Ramos (cell line): ENCODE results near the gene VSX1.

Experiments
- in situ Hi-C: fragments of 300-500 bp; cut with MboI; formaldehyde crosslinking; loops from one replicate; pipeline ENCODE4 v1.14.3; 2022; ENCODE audit warnings: low sequenced_read_pairs; ENCODE audit not compliant: unreplicated experiment

Gene VSX1

DNA sequence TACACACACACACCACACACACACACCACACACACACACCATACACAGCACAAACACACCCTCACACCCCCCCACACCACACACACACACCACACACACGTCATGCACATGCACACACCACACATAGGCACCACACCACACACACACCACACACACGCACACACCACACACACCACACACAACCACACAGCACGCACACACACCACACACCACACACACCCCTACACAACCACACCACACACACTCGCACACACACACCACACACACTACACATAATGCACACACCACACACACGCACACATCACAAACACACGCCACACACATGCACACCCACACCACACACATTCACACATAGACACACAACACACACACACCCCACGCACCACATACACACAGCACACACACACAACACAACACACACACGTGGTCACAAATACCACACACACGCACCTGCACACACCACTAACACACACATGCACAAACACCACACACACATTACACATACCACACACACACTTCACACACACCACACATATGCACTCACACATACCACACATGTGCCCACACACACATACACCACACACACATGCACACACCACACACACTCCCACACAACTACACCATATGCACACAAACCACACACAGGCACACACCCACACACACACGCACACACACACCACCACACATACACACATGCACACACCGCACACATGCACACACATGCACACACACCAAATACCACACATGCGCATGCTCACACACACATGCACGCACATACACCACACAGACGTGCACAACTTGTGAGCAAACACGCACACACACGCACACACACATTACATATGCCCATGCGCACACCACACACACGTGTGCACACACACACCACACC, 14.6 kb downstream of the VSX1 start:
- in situ Hi-C loops = loop anchor here (10.0 kb wide), 1 partner anchor 327 kb away; the partner anchor contains the start of gene ABHD12

- in situ Hi-C loops = loop anchor here (10.0 kb wide), 1 partner anchor 328 kb away; the partner anchor contains the start of gene ABHD12
These were observed 15.6 kb downstream of the VSX1 start for GRCh38 chr20:25066386-25066785.

DNA sequence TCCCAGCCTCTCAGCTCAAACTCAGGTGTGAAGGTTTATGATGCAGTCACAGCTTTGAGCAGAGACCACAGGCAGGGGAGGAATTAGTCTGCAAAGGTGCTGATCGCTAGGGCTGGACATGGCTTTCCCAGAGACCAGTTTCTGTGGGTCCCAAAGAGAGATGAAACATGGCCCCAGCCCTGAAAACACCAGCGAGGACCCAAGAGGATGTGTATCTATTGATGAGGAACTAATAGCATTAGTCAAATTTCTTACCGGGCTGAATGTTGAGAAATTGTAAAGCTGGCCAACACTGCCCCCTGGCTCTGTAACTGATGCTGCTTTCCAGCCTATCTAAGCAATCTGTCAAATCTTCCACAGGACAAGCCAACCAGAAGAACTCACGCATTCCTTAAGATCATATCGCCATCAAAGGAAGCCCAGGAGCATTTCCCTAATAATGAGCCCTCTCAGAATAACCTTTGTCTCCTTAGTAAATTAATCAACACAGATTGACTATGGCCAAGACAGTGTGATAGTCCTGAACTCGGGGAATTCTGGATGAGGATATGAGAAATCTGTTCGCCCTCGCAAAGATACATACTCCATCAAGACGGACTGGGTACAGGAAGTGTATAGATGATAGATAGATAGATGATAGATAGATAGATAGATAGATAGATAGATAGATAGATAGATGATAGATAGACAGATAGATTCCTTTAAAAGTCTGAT, 16.2 kb downstream of the VSX1 start:
- in situ Hi-C loops = loop anchor here (10.0 kb wide), 1 partner anchor 329 kb away; the partner anchor contains the start of gene ABHD12

DNA sequence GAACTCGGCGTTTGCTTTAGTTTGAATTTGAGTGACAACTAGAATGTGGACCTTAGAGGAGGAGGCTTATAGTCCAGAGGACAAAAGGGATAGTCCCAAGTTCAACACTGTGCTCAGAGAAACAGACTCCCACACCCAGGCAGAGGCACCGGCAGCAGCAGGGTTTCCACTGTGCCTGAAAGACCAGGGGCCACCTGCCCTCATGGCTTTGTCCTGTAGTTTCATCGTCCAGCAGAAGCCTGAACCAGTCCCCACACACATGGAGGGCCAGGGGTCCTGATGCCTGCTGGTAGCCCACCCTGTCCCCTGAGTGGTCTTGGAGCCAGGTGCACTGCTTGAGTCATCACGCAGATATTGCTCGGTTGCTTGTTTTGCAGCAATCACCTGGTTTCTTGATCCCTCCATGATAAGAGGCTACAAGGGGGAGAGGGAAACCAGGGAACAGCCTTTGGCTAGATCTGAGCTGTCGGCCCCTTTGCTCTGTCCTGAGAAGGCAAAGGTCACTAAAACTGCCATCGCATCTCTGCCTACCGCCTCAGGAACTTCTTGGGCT, 16.8 kb downstream of the VSX1 start:
- in situ Hi-C loops = loop anchor here (10.0 kb wide), 1 partner anchor 330 kb away; the partner anchor contains the start of gene ABHD12

GRCh38 chr20:25064561-25065071, 17.3 kb downstream of the VSX1 start:
- in situ Hi-C loops = loop anchor here (5.0 to 10.0 kb wide), 2 partner anchors 67 to 330 kb away; partner anchors contain the start of gene ABHD12

- in situ Hi-C loops = loop anchor here (5.0 to 10.0 kb wide), 2 partner anchors 67 to 331 kb away; partner anchors contain the start of gene ABHD12
These were observed 18.0 kb downstream of the VSX1 start for GRCh38 chr20:25063981-25064380.

- in situ Hi-C loops = loop anchor here (5.0 to 10.0 kb wide), 2 partner anchors 66 to 331 kb away; partner anchors contain the start of gene ABHD12
These were observed 18.4 kb downstream of the VSX1 start for GRCh38 chr20:25063546-25063945.

- in situ Hi-C loops = loop anchor here (5.0 to 10.0 kb wide), 2 partner anchors 66 to 332 kb away; partner anchors contain the start of gene ABHD12
These were observed 19.1 kb downstream of the VSX1 start for GRCh38 chr20:25062841-25063240.

DNA sequence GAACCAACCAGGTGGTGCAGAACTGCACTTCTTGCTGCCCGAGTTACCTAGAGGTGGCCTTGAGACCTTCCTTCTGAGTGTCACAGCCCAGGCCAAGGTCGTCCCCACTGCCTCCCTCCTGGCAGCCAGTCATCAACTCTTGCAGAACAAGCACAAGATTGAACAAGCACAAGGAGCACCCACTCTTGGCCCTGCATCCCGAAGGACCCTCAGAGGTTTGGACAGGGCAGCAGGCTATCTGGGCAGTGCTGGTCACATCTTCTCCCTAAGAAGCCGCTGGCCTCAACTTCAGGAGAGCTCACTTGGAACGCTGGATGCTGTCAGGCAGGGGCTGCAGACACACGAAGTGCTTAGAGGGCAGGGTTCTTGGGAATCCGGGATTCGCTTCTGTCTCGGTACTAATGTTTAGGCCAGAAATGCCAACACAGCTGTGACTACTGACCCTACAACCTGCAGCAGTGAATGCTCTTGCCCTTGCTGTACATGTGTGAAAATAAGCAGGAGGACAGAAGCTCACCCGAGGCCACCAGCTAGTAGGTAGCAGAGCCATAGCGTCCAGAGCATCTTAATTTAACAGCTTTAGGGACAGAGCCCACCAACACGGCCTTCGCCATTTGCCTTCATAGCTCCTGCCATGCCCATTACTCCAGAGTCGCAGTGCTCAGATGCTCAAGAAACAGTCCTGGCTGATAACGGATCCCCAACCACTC, 20.0 kb downstream of the VSX1 start:
- in situ Hi-C loops = loop anchor here (5.0 to 10.0 kb wide), 2 partner anchors 65 to 333 kb away; partner anchors contain the start of gene ABHD12

GRCh38 chr20:25061103-25061799, 20.7 kb downstream of the VSX1 start:
- in situ Hi-C loops = loop anchor here (5.0 to 10.0 kb wide), 2 partner anchors 64 to 334 kb away; partner anchors contain the start of gene ABHD12

DNA sequence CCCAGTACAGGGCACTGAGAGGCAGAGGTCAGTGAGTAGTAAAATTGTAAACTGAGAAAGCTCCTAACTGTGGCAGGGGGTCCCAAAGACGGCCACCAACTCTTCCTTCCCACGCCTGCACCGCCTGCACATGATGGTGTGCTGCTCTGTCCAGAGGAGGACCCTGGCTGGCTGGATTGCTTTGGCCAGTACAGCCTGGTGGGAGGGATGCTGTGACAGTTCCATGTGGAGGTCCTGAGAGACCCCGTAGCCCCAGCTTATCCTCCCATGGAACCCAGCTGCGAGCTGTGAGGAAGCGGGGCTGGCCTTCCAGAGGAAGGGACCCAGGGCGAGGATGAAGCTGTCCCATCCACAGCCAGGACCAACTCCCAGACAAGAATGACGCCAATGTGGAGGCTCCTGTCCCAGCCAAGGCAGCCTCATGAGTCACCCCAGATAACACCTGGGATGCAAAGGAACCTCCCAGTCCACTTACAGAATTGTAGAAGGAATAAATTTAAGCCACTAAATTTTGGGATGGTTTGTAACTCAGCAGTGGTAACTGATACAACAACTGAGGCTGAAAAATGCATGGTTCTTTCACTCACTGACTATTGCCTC, 22.0 kb downstream of the VSX1 start:
- in situ Hi-C loops = loop anchor here (5.0 to 10.0 kb wide), 2 partner anchors 63 to 335 kb away; partner anchors contain the start of gene ABHD12

GRCh38 chr20:25058847-25059810, 22.8 kb downstream of the VSX1 start:
- in situ Hi-C loops = no loop called here

- in situ Hi-C loops = no loop called here
These were observed 23.7 kb downstream of the VSX1 start, which contains the start of gene ACSS1 for GRCh38 chr20:25058051-25058846. Gene ACSS1 (minus strand): TSS chr20:25058139. CDS start chr20:25058102, 37 bp downstream.

- in situ Hi-C loops = no loop called here
These were observed 24.5 kb downstream of the VSX1 start for GRCh38 chr20:25057234-25058050.

- in situ Hi-C loops = no loop called here
These were observed 25.2 kb downstream of the VSX1 start for GRCh38 chr20:25056690-25057233.
